Epithelial cell of esophagus (primary cell): Measurements from ENCODE around the gene TLE1.
"Not testable (repeated sequence)": the region's sequence is repeated elsewhere in the genome, so short reads cannot be mapped to it uniquely, and the experiment has no call there.

Experiments used
- DNase-seq: peaks from one replicate; pipeline ENCODE4 v3.0.0; 2010; ENCODE audit warnings: low read depth
- H3K4me3 ChIP-seq: 2 replicates; pipeline ENCODE4 v1.5.1; 2011; ENCODE audit warnings: mild to moderate bottlenecking, low read length, control low read depth
- CTCF ChIP-seq: IDR thresholded peaks from 2 replicates; pipeline ENCODE4 v1.5.1; 2011; ENCODE audit warnings: low read depth, mild to moderate bottlenecking, low read length, control low read depth, inconsistent platforms; ENCODE audit not compliant: insufficient read depth; ENCODE audit errors: missing control alignments

The TLE1 gene

GRCh38 chr9:81613002-81613812 is 76.1 kb downstream of the TLE1 start:
- H3K4me3 ChIP-seq, result no peak overlapping the region
- DNase-seq, result no peak
- no peak for TF ChIP-seq CTCF

- H3K4me3 ChIP-seq, result no peak overlapping the region
- TF ChIP-seq CTCF, result no peak
- no peak for DNase-seq
Observed at GRCh38 chr9:81611664-81612063, 77.7 kb downstream of the TLE1 start.

- TF ChIP-seq CTCF, result no peak
- H3K4me3 ChIP-seq, result no peak overlapping the region
- DNase-seq, result no peak
Observed at GRCh38 chr9:81610740-81611107, 78.6 kb downstream of the TLE1 start.

GRCh38 chr9:81609782-81610739 is 79.3 kb downstream of the TLE1 start:
- H3K4me3 ChIP-seq, result no peak overlapping the region
- DNase-seq, result peak; percentile 8
- no peak for TF ChIP-seq CTCF

- no peak for TF ChIP-seq CTCF
- no peak for DNase-seq
- no peak overlapping the region for H3K4me3 ChIP-seq
Observed at GRCh38 chr9:81608289-81608657, 81.1 kb downstream of the TLE1 start.

- TF ChIP-seq CTCF, result no peak
- DNase-seq, result no peak
- H3K4me3 ChIP-seq, result no peak overlapping the region
Observed at GRCh38 chr9:81607593-81608288, 81.6 kb downstream of the TLE1 start.

- not testable (repeated sequence) for H3K4me3 ChIP-seq, DNase-seq
Observed at GRCh38 chr9:81606261-81606660, 83.1 kb downstream of the TLE1 start.
